ENCODE results near the gene FSTL3. TPM values are rescaled to one million over a fixed set of nuclear protein-coding genes. Genes with fewer than 3 reads are reported as not detected.
"Not testable (repeated sequence)": the region's sequence is repeated elsewhere in the genome, so short reads cannot be mapped to it uniquely, and the experiment has no call there.

FSTL3 gene
- total RNA-seq, 1 donor from 2014 or later, result 56.1 TPM

DNA sequence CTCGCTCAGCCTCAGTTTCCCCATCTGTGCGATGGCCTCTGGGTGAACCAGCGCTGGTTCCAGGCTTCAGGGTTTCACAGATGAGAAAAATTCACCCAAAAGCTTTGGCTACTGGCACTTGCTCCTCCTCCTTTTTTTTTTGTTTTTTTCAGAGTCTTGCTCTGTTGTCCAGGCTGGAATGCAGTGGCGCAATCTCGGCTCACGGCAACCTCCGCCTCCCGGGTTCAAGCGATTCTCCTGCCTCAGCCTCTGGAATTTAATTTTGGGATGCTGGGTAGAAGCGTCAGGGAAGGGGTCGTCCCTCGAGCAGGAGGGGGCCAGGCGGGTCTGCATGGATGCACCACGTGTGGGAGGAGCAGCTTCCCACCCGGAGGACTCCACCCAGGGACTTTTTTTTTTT is 12.0 kb downstream of the FSTL3 start:
- Histone ChIP-seq H3K4me3 (no peak overlapping the region), H3K9me3 (replicated peaks) (no peaks in the 10 kb centered on the region), H3K27ac (replicated peaks) (no peak overlapping the region), H3K36me3 (no peaks in the 10 kb centered on the region), H3K27me3 (ENCODE audit: low read depth) (no peaks in the 10 kb centered on the region), H3K4me1 (no peaks in the 10 kb centered on the region)
- TF ChIP-seq, protein P1, sequence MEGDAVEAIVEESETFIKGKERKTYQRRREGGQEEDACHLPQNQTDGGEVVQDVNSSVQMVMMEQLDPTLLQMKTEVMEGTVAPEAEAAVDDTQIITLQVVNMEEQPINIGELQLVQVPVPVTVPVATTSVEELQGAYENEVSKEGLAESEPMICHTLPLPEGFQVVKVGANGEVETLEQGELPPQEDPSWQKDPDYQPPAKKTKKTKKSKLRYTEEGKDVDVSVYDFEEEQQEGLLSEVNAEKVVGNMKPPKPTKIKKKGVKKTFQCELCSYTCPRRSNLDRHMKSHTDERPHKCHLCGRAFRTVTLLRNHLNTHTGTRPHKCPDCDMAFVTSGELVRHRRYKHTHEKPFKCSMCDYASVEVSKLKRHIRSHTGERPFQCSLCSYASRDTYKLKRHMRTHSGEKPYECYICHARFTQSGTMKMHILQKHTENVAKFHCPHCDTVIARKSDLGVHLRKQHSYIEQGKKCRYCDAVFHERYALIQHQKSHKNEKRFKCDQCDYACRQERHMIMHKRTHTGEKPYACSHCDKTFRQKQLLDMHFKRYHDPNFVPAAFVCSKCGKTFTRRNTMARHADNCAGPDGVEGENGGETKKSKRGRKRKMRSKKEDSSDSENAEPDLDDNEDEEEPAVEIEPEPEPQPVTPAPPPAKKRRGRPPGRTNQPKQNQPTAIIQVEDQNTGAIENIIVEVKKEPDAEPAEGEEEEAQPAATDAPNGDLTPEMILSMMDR (IDR thresholded peaks at IDR 0.05; ENCODE audit: borderline replicate concordance), result no peak
- intact Hi-C loops (cut with micrococcal nuclease), result no loop called here
- no peak for DNase-seq

- no peak for DNase-seq
- TF ChIP-seq, protein P1 (IDR thresholded peaks at IDR 0.05; ENCODE audit: borderline replicate concordance), result no peak
- Histone ChIP-seq H3K27me3 (ENCODE audit: low read depth) (no peaks in the 10 kb centered on the region), H3K27ac (replicated peaks) (no peak overlapping the region), H3K4me3 (no peak overlapping the region), H3K36me3 (no peaks in the 10 kb centered on the region), H3K4me1 (no peaks in the 10 kb centered on the region), H3K9me3 (replicated peaks) (no peaks in the 10 kb centered on the region)
- intact Hi-C loops (cut with micrococcal nuclease), result no loop called here
Observed at GRCh38 chr19:688992-689391, 12.8 kb downstream of the FSTL3 start.

DNA sequence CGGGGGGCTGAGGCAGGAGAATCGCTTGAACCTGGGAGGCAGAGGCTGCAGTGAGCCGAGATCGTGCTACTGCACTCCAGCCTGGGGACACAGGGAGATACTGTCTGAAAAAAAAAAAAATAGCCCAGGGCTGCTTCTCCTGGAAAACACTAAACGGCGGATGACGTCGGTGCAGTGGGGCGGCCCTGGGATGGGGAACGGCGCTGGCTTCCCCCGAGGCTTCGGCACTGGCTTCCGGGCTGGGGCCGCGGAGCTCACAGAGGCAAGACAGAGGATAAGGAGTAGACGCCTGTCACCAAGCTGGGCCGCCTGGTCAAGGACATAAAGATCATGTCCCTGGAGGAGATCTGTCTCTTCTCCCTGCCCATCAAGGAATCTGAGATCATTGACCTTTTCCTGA is 14.0 kb downstream of the FSTL3 start:
- H3K27me3 ChIP-seq (ENCODE audit: low read depth), result peaks cover 7% of the 10 kb centered on the region
- TF ChIP-seq, protein P1 (IDR thresholded peaks at IDR 0.05; ENCODE audit: borderline replicate concordance), result no peak
- H3K27ac ChIP-seq (replicated peaks), result peak overlapping the region; percentile 30
- H3K4me1 ChIP-seq, result no peaks in the 10 kb centered on the region
- no peaks in the 10 kb centered on the region for H3K9me3 ChIP-seq (replicated peaks)
- H3K36me3 ChIP-seq, result no peaks in the 10 kb centered on the region
- no peak overlapping the region for H3K4me3 ChIP-seq
- DNase-seq, result peak; percentile 72
- intact Hi-C loops (cut with micrococcal nuclease), result no loop called here

GRCh38 chr19:694481-695351 is 18.5 kb downstream of the FSTL3 start:
- DNase-seq, result no peak
- Histone ChIP-seq H3K27me3 (ENCODE audit: low read depth) (peaks cover 32% of the 10 kb centered on the region), H3K27ac (replicated peaks) (no peak overlapping the region), H3K9me3 (replicated peaks) (no peaks in the 10 kb centered on the region), H3K4me1 (no peaks in the 10 kb centered on the region), H3K36me3 (no peaks in the 10 kb centered on the region), H3K4me3 (no peak overlapping the region)
- intact Hi-C loops (cut with micrococcal nuclease), result no loop called here
- TF ChIP-seq, protein P1 (IDR thresholded peaks at IDR 0.05; ENCODE audit: borderline replicate concordance), result no peak

DNA sequence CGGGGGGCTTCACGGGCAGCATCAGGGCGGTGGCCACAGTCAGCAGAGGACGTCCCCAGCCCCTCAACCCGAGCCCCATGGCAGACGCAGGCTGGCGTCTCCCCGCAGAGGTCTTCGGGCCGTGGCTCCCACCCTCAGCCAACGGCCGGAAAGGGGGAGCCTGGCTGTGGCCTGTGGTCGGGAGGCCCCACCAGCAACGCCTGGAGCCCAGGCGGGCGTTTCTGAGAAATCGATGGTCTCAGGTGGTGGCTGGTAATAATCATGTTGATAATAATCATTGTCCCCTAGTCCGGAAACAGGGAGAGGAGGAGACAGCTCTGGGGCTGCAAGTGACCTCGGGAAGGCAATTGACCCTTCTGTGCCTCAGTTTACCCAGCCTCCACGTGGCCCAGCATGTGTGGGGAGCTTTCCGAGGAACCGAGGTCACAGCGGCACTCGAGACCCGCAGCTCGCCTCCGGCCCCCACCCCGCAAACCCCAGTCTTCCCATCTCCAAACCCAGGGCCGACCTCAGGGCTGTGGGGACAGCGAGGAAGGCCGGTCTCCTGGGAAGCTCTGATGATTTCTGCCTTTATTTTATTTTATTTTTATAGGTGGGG is 19.3 kb downstream of the FSTL3 start, which contains the start of gene PRSS57:
PRSS57 (minus strand) TSS at position 101 of the 598 bp plus-strand sequence; CDS start at position 79, 22 bp downstream.
- H3K27ac ChIP-seq (replicated peaks), result no peak within 1 kb of the TSS
- intact Hi-C loops (cut with micrococcal nuclease), result no loop called here
- H3K36me3 ChIP-seq, result no peaks in the 10 kb centered on the region
- H3K27me3 ChIP-seq (ENCODE audit: low read depth), result peaks cover 32% of the 10 kb centered on the region
- no peak for DNase-seq
- H3K9me3 ChIP-seq (replicated peaks), result no peaks in the 10 kb centered on the region
- no peak within 1 kb of the TSS for H3K4me3 ChIP-seq
- TF ChIP-seq, protein P1 (IDR thresholded peaks at IDR 0.05; ENCODE audit: borderline replicate concordance), result no peak
- H3K4me1 ChIP-seq, result no peaks in the 10 kb centered on the region

DNA sequence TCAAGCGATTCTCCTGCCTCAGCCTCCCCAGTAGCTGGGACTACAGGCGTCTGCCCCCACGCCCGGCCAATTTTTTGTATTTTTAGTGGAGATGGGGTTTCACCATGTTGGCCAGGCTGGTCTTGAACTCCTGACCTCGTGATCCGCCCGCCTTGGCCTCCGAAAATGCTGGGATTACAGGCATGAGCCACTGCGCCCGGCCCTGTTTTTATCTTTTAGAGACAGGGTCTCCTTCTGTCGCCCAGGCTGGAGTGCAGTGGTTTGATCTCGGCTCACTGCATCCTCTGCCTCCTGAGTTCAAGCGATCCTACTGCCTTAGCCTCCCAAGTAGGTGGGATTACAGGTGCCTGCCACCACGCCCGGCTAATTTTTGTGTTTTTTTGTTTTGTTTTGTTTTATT is 22.3 kb downstream of the FSTL3 start:
- H3K4me1 ChIP-seq; H3K36me3 ChIP-seq; intact Hi-C loops (cut with micrococcal nuclease); DNase-seq; H3K27ac ChIP-seq (replicated peaks); H3K4me3 ChIP-seq; H3K9me3 ChIP-seq (replicated peaks): not testable (repeated sequence)
- H3K27me3 ChIP-seq (ENCODE audit: low read depth), result peaks cover 57% of the 10 kb centered on the region

- intact Hi-C loops (cut with micrococcal nuclease); H3K27ac ChIP-seq (replicated peaks); H3K4me3 ChIP-seq; H3K36me3 ChIP-seq; DNase-seq; H3K9me3 ChIP-seq (replicated peaks): not testable (repeated sequence)
- Histone ChIP-seq H3K4me1 (peaks cover 14% of the 10 kb centered on the region), H3K27me3 (ENCODE audit: low read depth) (peaks cover 65% of the 10 kb centered on the region)
Observed at GRCh38 chr19:699885-700284, 23.7 kb downstream of the FSTL3 start.

- H3K27me3 ChIP-seq (ENCODE audit: low read depth), result peaks cover 50% of the 10 kb centered on the region
- H3K4me1 ChIP-seq, result peaks cover 23% of the 10 kb centered on the region
- peak overlapping the region; percentile 71 for H3K27ac ChIP-seq (replicated peaks)
- peak overlapping the region; percentile 52 for H3K4me3 ChIP-seq
- H3K9me3 ChIP-seq (replicated peaks); DNase-seq; intact Hi-C loops (cut with micrococcal nuclease); H3K36me3 ChIP-seq: not testable (repeated sequence)
Observed at GRCh38 chr19:702847-703246, 26.7 kb downstream of the FSTL3 start.
